Osteoblast (primary cell): ENCODE results near the gene MCF2L. TPM values are rescaled to one million over a fixed set of nuclear protein-coding genes. Genes with fewer than 3 reads are reported as not detected.

Experiments
- DNase-seq: peaks from one replicate; pipeline ENCODE4 v3.0.0; 2011; ENCODE audit warnings: low spot score, mixed read lengths; ENCODE audit not compliant: insufficient read length; ENCODE audit errors: missing footprints
- H2AFZ ChIP-seq: 2 replicates; pipeline ENCODE4 v1.6.0; 2011; ENCODE audit warnings: mild to moderate bottlenecking, low read length
- H3K27ac ChIP-seq: 2 replicates; pipeline ENCODE4 v1.5.1; 2011; ENCODE audit warnings: mild to moderate bottlenecking, low read depth, low read length, moderate library complexity
- H3K27me3 ChIP-seq: 2 replicates; pipeline ENCODE4 v1.6.0; 2012; ENCODE audit warnings: mild to moderate bottlenecking, control low read depth, inconsistent platforms, low read length, moderate library complexity; ENCODE audit not compliant: insufficient read depth
- H3K36me3 ChIP-seq: 2 replicates; pipeline ENCODE4 v1.5.1; 2011; ENCODE audit warnings: mild to moderate bottlenecking, low read length, control low read depth, moderate library complexity; ENCODE audit not compliant: insufficient read depth
- H3K4me1 ChIP-seq: 2 replicates; pipeline ENCODE4 v1.5.1; 2011; ENCODE audit warnings: mild to moderate bottlenecking, low read length, control low read depth, moderate library complexity; ENCODE audit not compliant: insufficient read depth
- H3K4me2 ChIP-seq: 2 replicates; pipeline ENCODE4 v1.6.0; 2011; ENCODE audit warnings: mild to moderate bottlenecking, low read length; ENCODE audit not compliant: insufficient read depth
- H3K4me3 ChIP-seq: fragments of 200-600 bp; sonication (generic); 3 replicates; pipeline ENCODE4 v1.5.1; 2012; ENCODE audit warnings: mild to moderate bottlenecking, low read length, inconsistent platforms; ENCODE audit not compliant: insufficient read depth
- H3K79me2 ChIP-seq: 2 replicates; pipeline ENCODE4 v1.6.0; 2012; ENCODE audit warnings: mild to moderate bottlenecking, low read length, control low read depth, inconsistent platforms; ENCODE audit not compliant: insufficient read depth
- H3K9me3 ChIP-seq: 2 replicates; pipeline ENCODE4 v1.5.1; 2011; ENCODE audit warnings: low read depth, low read length, control low read depth
- H4K20me1 ChIP-seq: 2 replicates; pipeline ENCODE4 v1.6.0; 2012; ENCODE audit warnings: mild to moderate bottlenecking, low read length, control low read depth; ENCODE audit not compliant: insufficient read depth
- CTCF ChIP-seq: IDR thresholded peaks from 2 replicates; pipeline ENCODE4 v1.5.1; 2011; ENCODE audit warnings: mild to moderate bottlenecking, low read depth, low read length, moderate library complexity; ENCODE audit errors: extremely low read depth
- total RNA-seq: library from RNA; depleted of rRNA; stranded (reverse); fragments of >200 nt; gene quantifications from 2 replicates; pipeline ENCODE4 v1.2.3, GENCODE V29; 2012

Gene MCF2L
- total RNA-seq, 1 donor, result 6.5 TPM

DNA sequence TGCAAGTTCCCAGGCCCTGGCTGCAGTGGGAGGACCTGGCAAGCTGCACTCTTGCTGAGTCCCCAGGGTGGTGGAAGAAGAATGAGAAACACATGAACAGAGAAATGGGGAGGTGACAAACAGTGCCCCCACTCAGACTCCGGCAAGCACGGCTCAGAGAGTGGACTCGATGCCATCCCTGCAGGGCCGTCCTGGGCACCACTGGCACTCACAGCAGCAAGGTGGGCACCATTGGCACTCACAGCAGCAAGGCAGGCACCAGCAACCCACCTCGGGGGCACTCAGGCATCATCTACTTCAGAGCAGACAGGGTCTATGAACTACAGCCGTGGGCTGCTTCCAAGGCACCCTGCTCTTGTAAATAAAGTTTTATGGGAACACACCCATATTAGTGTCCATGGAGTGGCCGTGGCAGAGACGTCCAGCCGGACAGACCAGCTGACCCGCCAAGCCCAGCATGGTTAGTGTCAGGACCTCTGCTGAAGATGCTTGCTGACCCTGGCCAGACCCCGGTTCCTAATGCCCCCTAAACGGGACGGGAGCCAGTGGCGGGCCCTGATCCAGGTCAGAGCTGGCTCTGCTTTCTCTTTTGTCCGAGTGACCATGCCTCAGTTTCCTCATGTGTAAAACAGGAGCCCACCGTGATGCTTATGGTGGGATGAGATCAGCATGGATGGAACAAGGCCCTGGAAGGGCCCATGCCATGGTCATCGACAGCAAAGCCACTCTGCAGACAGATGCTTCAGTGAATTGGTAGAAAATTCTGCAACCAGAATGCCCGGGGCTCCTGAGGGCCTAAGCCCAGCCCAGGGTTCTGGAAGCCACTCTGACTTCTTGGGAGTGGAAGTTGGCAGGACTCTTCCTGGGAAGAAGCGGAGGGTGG is 151.5 kb downstream of the MCF2L start:
- no peaks in the 10 kb centered on the region for H3K79me2 ChIP-seq
- H3K36me3 ChIP-seq, result no peaks in the 10 kb centered on the region
- no peak overlapping the region for H3K4me2 ChIP-seq
- H2AFZ ChIP-seq, result no peak overlapping the region
- H3K4me1 ChIP-seq, result no peaks in the 10 kb centered on the region
- no peak overlapping the region for H3K4me3 ChIP-seq
- H3K27ac ChIP-seq, result no peak overlapping the region
- H4K20me1 ChIP-seq, result no peaks in the 10 kb centered on the region
- TF ChIP-seq CTCF, result no peak
- no peaks in the 10 kb centered on the region for H3K27me3 ChIP-seq
- peak; percentile 66 for DNase-seq
- H3K9me3 ChIP-seq, result no peaks in the 10 kb centered on the region

GRCh38 chr13:113121183-113121927 is 152.3 kb downstream of the MCF2L start:
- Histone ChIP-seq H3K79me2 (no peaks in the 10 kb centered on the region), H3K4me3 (no peak overlapping the region), H3K36me3 (no peaks in the 10 kb centered on the region), H2AFZ (no peak overlapping the region), H3K27ac (no peak overlapping the region), H3K9me3 (no peaks in the 10 kb centered on the region), H4K20me1 (no peaks in the 10 kb centered on the region), H3K27me3 (no peaks in the 10 kb centered on the region), H3K4me2 (no peak overlapping the region), H3K4me1 (no peaks in the 10 kb centered on the region)
- DNase-seq, result peak; percentile 73
- TF ChIP-seq CTCF, result no peak

GRCh38 chr13:113121928-113122471 is 153.0 kb downstream of the MCF2L start:
- Histone ChIP-seq H3K27ac (no peak overlapping the region), H3K9me3 (no peaks in the 10 kb centered on the region), H3K79me2 (no peaks in the 10 kb centered on the region), H4K20me1 (no peaks in the 10 kb centered on the region), H3K4me3 (no peak overlapping the region), H3K36me3 (no peaks in the 10 kb centered on the region), H3K27me3 (no peaks in the 10 kb centered on the region), H3K4me1 (no peaks in the 10 kb centered on the region), H2AFZ (no peak overlapping the region), H3K4me2 (no peak overlapping the region)
- TF ChIP-seq CTCF, result no peak
- DNase-seq, result peak; percentile 46
